ENCODE measurements around the gene LIPT1. TPM values are rescaled to one million over a fixed set of nuclear protein-coding genes. Genes with fewer than 3 reads are reported as not detected.
"Not testable (repeated sequence)": the region's sequence is repeated elsewhere in the genome, so short reads cannot be mapped to it uniquely, and the experiment has no call there.

The LIPT1 gene
- total RNA-seq, 1 donor from 2014 or later, result 7.9 TPM

DNA sequence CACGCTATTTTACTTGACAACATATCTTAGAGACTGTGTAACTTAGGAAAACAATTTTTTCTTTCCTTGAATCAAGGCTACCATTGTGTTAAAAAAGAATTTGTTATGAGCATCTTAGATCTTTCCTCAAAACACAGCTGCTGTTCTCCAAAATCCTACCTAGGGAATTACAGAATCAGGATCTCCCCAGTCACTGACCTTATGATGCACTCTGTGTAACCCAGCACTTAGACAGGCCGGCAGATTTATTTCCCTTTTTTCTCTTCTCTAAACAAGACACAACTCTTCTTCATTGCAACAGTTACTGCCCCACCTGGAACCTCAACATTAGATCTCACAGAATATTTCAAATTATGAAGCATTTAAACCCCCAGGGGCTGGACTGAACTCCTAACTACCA, 26.8 kb upstream of the LIPT1 start:
- TF ChIP-seq, protein P1, sequence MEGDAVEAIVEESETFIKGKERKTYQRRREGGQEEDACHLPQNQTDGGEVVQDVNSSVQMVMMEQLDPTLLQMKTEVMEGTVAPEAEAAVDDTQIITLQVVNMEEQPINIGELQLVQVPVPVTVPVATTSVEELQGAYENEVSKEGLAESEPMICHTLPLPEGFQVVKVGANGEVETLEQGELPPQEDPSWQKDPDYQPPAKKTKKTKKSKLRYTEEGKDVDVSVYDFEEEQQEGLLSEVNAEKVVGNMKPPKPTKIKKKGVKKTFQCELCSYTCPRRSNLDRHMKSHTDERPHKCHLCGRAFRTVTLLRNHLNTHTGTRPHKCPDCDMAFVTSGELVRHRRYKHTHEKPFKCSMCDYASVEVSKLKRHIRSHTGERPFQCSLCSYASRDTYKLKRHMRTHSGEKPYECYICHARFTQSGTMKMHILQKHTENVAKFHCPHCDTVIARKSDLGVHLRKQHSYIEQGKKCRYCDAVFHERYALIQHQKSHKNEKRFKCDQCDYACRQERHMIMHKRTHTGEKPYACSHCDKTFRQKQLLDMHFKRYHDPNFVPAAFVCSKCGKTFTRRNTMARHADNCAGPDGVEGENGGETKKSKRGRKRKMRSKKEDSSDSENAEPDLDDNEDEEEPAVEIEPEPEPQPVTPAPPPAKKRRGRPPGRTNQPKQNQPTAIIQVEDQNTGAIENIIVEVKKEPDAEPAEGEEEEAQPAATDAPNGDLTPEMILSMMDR (IDR thresholded peaks at IDR 0.05; ENCODE audit: borderline replicate concordance), result no peak
- Histone ChIP-seq H3K27me3 (ENCODE audit: low read depth) (no peaks in the 10 kb centered on the region), H3K9me3 (replicated peaks) (peaks cover 48% of the 10 kb centered on the region), H3K4me1 (no peaks in the 10 kb centered on the region), H3K27ac (replicated peaks) (no peak overlapping the region), H3K4me3 (no peak overlapping the region), H3K36me3 (peaks cover 9% of the 10 kb centered on the region)
- intact Hi-C loops (cut with micrococcal nuclease), result no loop called here
- no peak for DNase-seq

- H3K27ac ChIP-seq (replicated peaks); intact Hi-C loops (cut with micrococcal nuclease): not testable (repeated sequence)
Measured at GRCh38 chr2:99135044-99135556, 19.7 kb upstream of the LIPT1 start.

GRCh38 chr2:99139003-99139402, 15.8 kb upstream of the LIPT1 start:
- no peak for DNase-seq
- intact Hi-C loops (cut with micrococcal nuclease), result no loop called here
- Histone ChIP-seq H3K36me3 (no peaks in the 10 kb centered on the region), H3K4me1 (peaks cover 27% of the 10 kb centered on the region), H3K9me3 (replicated peaks) (peaks cover 2% of the 10 kb centered on the region), H3K4me3 (no peak overlapping the region), H3K27ac (replicated peaks) (no peak overlapping the region), H3K27me3 (ENCODE audit: low read depth) (no peaks in the 10 kb centered on the region)
- TF ChIP-seq, protein P1 (IDR thresholded peaks at IDR 0.05; ENCODE audit: borderline replicate concordance), result no peak

More at GRCh38 chr2:99135044-99135556, 19.7 kb upstream of the LIPT1 start:
- not testable (repeated sequence) for H3K27me3 ChIP-seq (ENCODE audit: low read depth); H3K4me1 ChIP-seq; H3K4me3 ChIP-seq; DNase-seq; H3K36me3 ChIP-seq
- H3K9me3 ChIP-seq (replicated peaks), result peaks cover 39% of the 10 kb centered on the region

GRCh38 chr2:99140056-99140859, 14.5 kb upstream of the LIPT1 start:
- intact Hi-C loops (cut with micrococcal nuclease), result no loop called here
- H3K36me3 ChIP-seq, result no peaks in the 10 kb centered on the region
- no peaks in the 10 kb centered on the region for H3K27me3 ChIP-seq (ENCODE audit: low read depth)
- peaks cover 27% of the 10 kb centered on the region for H3K4me1 ChIP-seq
- TF ChIP-seq, protein P1 (IDR thresholded peaks at IDR 0.05; ENCODE audit: borderline replicate concordance), result no peak
- H3K27ac ChIP-seq (replicated peaks), result peak overlapping the region; percentile 79
- H3K4me3 ChIP-seq, result peak overlapping the region; percentile 100
- no peaks in the 10 kb centered on the region for H3K9me3 ChIP-seq (replicated peaks)
- DNase-seq, result no peak

- Histone ChIP-seq H3K4me1 (peaks cover 27% of the 10 kb centered on the region), H3K36me3 (no peaks in the 10 kb centered on the region), H3K9me3 (replicated peaks) (no peaks in the 10 kb centered on the region), H3K4me3 (peak overlapping the region; percentile 100), H3K27ac (replicated peaks) (peak overlapping the region; percentile 79), H3K27me3 (ENCODE audit: low read depth) (no peaks in the 10 kb centered on the region)
- intact Hi-C loops (cut with micrococcal nuclease), result no loop called here
- DNase-seq, result no peak
- TF ChIP-seq, protein P1 (IDR thresholded peaks at IDR 0.05; ENCODE audit: borderline replicate concordance), result no peak
Measured at GRCh38 chr2:99140860-99141109, 14.0 kb upstream of the LIPT1 start.

Data from left ventricle myocardium inferior (tissue), 1 donor.